Stimulated activated CD8-positive, alpha-beta memory T cell treated with anti-CD3 and anti-CD28 coated beads, Interleukin-12 subunit alpha, Interleukin-12 subunit beta, amount 100 ng/mL, for 24 hours (primary cell): ENCODE measurements around the gene GDF11.

ENCODE experiments used
- DNase-seq: peaks from one replicate; pipeline ENCODE4 v3.0.0-alpha.2; 2020; ENCODE audit errors: extremely low read depth

Gene GDF11

DNA sequence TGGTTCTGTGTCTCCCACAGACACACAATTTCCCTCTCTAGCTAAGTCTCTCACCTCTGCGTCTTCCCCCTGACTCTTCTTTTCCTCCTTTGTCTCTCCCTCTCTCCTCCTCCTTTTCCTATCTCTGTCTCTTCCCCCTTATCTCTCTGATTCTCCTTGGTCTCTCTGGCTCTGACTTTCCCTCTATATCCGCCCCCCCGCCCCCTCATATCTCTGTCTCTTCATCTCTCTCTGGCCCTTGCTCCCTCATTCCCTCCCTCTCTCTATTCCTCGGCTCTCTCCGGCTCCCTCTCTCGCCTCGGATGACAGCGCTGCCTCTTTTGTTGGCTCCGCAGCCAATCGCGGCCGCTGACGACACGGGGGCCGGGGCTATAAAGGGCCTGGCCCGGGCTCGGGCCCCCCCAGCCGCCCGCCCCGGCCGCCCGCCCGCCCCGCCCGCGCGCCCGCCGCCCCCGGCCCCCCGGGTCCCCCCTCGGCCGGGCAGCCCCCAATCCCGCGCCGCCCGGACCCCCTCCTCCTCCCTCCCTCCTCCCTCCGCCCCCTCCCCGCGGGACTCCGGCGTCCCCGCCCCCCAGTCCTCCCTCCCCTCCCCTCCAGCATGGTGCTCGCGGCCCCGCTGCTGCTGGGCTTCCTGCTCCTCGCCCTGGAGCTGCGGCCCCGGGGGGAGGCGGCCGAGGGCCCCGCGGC, at the start of gene GDF11:
GDF11 (plus strand) TSS at position 404 of the 687 bp plus-strand sequence; CDS start at position 599, 195 bp downstream.
- DNase-seq: no peak

GRCh38 chr12:55693323-55694187, 49.4 kb upstream of the GDF11 start:
- no peak for DNase-seq

- no peak for DNase-seq
Measured at GRCh38 chr12:55694188-55694515, 48.8 kb upstream of the GDF11 start.

DNA sequence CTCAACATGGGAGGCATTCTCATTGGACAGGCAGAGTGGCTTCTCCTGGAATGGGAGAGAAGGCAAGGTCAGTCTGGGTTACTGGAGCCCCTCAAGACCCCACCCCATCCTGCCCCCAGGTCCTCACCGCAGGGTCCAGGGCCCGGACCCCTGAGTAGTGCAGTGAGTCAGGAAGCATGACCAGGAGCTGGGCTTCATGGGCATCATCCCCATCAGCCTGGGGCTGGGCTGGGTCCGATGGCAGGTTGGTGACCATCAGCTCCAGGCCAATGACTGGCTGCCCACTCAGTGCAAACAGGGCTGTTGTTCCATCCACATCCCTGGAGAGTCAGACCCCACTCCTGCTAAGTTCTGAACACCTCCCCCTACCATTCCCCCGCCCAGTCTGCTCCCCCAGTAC, 48.3 kb upstream of the GDF11 start:
- no peak for DNase-seq

DNA sequence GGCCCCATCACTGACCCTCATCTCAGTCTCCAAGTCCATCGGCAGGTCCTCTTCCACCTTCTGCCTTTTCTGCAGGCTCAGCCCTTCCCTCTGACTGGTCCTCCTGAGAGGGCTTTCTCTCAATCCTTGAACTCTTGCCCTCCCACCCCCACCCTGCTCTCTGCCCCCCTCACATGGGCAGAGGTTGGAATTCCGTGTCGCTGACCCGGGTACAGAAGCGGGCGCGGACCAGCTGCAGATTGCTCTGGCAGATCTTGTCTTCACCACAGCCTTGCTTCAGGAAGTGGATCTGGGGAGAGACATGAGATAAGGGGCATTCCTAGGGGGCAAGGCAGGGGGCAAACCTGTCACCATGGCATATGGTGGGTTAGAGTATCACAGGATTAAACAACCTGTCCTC, 47.6 kb upstream of the GDF11 start:
- DNase-seq: no peak

DNA sequence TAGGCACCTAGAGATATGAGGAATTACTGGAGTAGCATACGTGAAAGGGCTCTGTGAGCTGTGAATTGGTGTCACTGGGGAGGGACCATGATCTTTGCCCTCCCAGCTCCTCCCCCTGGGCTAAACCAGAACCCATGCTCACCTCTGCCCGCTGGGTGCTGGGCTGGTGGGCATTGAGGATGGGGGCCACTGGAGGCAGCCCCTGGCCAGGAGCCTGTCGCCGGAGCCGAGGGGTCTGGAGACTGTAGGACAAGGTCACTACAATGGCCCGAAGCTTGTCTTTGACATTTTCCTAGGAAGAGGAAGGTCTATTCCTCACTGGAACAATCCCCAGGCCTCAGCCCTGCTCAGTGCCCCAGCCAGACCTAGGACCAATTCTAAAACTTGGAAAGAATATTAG, 46.8 kb upstream of the GDF11 start:
- no peak for DNase-seq

- no peak for DNase-seq
Measured at GRCh38 chr12:55696796-55697462, 46.0 kb upstream of the GDF11 start.

DNA sequence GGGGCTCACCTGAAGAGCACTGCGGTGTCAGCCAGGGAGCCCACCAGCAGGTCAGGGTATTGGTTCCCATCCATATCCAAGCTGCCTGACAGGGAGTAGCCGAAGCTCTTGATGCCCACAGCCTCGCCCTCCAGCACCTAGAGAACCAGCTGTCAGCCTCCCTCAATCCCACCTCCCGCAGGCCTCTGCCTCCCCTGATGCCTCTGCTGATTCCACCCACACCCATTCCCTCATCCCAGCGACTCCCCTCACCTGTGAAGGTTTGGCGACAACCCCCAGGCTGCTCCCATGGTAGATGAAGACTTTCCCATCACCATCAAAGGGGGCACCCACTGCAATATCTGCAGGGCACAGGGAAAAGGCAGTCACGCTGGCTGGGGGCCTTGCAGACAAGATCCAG, 45.2 kb upstream of the GDF11 start:
- DNase-seq: no peak

DNA sequence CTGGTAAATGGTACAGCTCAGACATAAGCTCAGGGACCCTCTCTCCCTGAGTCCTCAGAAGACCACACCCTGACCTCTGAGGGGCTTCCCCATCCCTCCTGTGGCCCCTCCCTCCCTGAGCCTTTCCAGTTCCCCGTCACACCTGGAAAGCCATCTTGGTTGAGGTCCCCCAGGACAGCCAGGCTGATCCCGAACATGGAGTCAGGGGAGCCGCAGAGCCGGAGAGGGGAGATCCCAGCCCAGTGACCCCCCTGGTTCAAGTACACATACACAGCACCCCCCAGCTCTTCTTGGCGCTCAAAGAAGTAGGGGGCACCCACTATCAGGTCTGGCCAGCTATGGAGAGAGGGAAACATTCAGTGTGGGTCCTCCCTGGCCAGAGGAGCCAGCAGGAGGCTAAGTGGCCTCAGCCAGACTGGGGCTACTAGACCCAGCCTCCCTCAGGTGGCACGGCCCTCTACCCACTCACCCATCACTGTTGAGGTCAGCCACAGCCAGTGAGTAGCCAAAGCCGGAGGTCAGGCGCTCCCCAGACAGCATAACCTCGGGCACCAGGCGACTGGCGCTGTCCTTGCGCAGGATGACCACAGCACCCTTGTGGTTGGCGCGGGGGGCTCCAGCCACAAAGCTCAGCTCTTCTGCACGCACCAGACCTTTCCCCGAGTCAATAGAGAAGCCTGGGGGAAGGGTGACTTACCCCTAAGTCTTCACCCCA, 44.5 kb upstream of the GDF11 start:
- DNase-seq: no peak

GRCh38 chr12:55698965-55699364, 44.0 kb upstream of the GDF11 start:
- no peak for DNase-seq

DNA sequence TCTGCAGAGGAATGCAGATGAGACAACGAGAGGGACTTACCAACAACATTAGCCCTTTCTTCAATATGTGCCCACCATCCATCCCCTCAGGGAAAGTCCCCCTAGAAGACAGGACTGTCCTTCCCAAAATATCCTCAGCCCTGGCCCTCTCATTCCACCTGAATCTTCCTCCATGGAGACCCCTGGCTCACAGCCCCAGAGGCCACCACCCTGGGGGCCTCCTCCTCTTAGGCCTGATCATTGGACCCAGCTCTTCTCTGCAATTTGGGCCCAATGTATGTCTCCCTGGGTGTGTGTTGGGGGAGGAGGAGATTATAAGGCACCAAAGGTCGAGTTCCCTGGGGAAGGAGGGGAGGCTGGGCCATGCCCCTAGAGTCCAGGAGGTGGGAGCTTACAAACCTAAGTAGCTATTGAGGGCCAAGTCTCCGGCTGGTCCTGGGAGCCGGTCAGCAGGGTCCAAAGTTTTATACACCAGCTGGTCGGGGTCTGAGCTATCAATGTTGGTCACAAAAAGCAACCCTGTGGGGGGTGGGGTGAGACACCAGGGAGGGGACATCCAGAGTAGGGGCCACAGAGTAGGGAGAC, 43.4 kb upstream of the GDF11 start:
- DNase-seq: no peak

- no peak for DNase-seq
Measured at GRCh38 chr12:55700255-55701018, 42.5 kb upstream of the GDF11 start.

DNA sequence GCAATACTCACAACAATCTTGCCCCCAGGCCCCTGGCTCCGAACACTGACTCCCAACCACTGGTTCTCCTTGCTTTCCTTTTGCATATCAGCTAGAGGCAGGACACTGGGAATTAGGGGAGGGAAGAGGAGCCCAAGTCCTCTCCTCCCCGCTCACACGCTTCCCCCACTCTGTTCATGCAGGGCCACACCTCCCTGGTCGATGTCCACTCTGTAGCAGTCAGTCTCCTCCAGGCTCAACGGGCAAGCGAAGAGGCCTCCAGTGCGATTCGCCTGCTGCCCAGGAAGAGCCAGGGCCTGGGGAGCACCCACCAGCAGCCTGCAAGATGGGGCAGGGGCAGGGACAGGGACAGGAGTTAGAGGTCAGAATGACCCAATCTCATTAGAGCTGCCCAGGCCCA, 40.1 kb upstream of the GDF11 start:
- no peak for DNase-seq

DNA sequence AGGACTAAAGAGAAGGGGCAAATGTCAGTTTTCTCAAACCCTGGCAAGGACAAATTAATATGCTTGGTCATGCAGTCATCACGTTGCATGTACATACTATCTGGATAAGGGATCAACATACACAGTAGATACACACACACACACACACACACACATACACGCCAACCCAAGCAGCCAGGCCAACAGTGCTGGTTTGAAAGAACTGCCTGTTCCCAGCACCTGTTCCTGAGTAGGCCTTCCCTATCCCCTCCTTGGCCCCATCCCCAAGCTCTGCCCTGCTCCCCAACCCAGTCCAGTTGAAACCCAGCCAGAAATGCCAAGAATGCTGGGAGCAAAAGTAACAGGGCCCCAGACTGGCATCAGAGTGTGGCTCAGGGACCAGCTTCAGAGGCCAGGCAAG, 39.6 kb upstream of the GDF11 start:
- DNase-seq: no peak

DNA sequence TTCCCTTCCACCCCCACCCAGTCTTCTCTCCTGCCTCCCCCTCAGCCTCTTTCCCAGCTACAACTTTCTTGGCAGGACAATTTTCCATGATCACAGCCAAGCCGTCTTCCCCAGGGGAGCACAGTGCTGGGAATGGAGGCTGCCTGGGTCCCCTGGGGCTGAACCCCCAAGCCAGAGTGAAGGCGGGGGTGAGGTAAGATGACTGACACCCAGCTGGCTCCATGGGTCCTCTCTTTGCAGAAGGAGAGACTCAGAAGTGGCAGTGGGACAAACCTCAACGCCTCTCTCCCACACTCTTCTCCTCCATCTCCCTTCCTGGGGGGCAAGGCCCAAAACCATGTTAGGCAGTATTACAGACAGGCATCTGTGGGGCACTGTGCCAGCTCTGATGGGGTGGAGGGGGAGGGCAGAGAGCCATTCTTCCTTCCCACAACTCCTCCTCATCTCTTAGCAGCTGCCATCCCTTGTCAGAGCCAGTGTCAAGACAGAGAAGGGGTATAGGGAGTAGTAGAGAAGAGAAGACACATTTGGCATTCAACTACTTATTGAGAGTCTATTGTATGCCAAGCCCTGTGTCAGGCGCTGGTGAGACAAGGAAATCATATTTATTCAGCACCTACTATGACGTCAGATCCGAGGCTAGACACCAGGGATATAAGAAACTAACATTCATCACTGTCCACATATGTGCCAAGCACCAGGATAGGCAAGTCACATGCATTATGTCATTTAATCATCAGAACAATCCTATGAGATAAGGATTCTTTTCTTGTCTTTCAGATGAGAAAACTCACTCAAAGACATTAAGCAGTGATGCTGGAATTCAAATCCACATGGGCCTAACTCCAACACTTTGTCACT, 38.8 kb upstream of the GDF11 start:
- no peak for DNase-seq

- DNase-seq: no peak
Measured at GRCh38 chr12:55704824-55705718, 37.9 kb upstream of the GDF11 start.

- DNase-seq: no peak
Measured at GRCh38 chr12:55705782-55706402, 37.0 kb upstream of the GDF11 start.

DNA sequence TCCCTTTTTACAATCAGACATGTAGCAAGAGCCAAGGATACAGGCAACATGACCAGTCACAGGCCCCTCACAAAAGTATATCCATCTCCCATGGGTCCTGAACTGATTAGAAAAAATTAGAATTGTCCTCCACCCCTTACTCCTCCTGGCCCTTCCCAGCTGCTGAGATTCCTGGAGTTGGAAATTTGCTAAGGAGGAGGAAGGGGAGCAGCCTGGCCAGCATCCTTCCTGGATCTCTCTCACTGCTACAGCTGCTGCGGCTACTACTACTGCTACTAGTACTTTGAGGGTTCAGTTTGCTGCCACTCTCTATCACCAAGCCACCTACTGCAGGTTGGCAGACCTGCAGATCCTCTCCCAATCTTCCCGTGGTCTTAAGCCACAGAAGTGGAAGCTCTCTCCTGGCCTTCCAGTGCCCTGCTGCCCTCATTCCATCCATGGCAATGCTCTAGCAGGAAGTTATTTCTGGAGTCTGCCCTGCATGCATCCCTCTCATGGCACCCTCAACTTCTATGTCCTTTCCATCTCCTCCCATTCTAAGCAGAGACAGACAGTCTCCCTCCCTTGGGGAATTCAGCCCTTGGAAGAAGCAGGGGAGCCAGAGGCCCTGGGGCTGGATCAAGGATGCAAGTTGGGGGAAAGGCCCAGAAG, 36.2 kb upstream of the GDF11 start:
- DNase-seq: no peak
